Adrenal gland (tissue), 5 donors: ENCODE data around the gene STIM1.

Experiments used
- CTCF ChIP-seq, 6 experiments: fragments of 450-650 bp in 4 of 6; fragments of 200-600 bp in 2 of 6; sonication (generic) in 1 of 6; IDR thresholded peaks; 1 replicate in 5 of 6; 2 replicates in 1 of 6; pipeline versions ENCODE4 v1.5.1 to v1.8.0; 2016 to 2021; ENCODE audit warnings: antibody characterized with exemption in 6 of 6, mild to moderate bottlenecking in 2 of 6, moderate library complexity in 1 of 6
- POLR2A ChIP-seq, 2 donors: fragments of 450-650 bp; IDR thresholded peaks; one replicate each; pipeline ENCODE4 v1.6.1; 2017; ENCODE audit warnings: antibody characterized with exemption in 2 of 2, mild to moderate bottlenecking in 2 of 2, moderate library complexity in 1 of 2
- donor health status: DM: no; HTN: no; CAD: no.

GRCh38 chr11:3949125-3949524 lies 93.7 kb downstream of the STIM1 start:
- TF ChIP-seq CTCF (IDR thresholded peaks at IDR 0.05) = no peak
- TF ChIP-seq POLR2A (IDR thresholded peaks at IDR 0.05) = no peak
